ENCODE measurements around the gene REXO5. TPM values are rescaled to one million over a fixed set of nuclear protein-coding genes. Genes with fewer than 3 reads are reported as not detected.

Gene REXO5
- total and polyA plus RNA-seq, 2 of the 13 experiments (the other 11 are each of a cell fraction or from before 2014, with no cell fraction given): 5.9 to 13.1 TPM

- TF ChIP-seq ZBTB10 (CRISPR knock-in tag; IDR thresholded peaks at IDR 0.05; ENCODE audit: borderline replicate concordance): peak; percentile 54; the same call in 1 of the 2 replicates
- TF ChIP-seq NR1H2 (CRISPR knock-in tag; IDR thresholded peaks at IDR 0.05; ENCODE audit: borderline replicate concordance, low read depth): peak; percentile 23; the same call in 1 of the 2 replicates
- TF ChIP-seq ZSCAN5A (CRISPR knock-in tag; IDR thresholded peaks at IDR 0.05; ENCODE audit: borderline replicate concordance): peak; percentile 98
- peak; percentile 98 for TF ChIP-seq ZNF556 (CRISPR knock-in tag; IDR thresholded peaks at IDR 0.05; ENCODE audit: borderline replicate concordance)
- TF ChIP-seq HNF4A (CRISPR knock-in tag; IDR thresholded peaks at IDR 0.05): no peak; the same call in none of the 2 replicates
- no peak for TF ChIP-seq SYNCRIP (IDR thresholded peaks at IDR 0.05; ENCODE audit: insufficient read depth, low read depth, low read length)
- TF ChIP-seq ZBTB1 (CRISPR knock-in tag; IDR thresholded peaks at IDR 0.05; ENCODE audit: borderline replicate concordance): no peak; the same call in 1 of the 2 replicates
- peak; percentile 31; the same call in 1 of the 2 replicates for TF ChIP-seq NFATC3 (CRISPR knock-in tag; IDR thresholded peaks at IDR 0.05)
- TF ChIP-seq PPARG (CRISPR knock-in tag; conservative IDR thresholded peaks at IDR 0.05): peak; percentile 56; the same call in 1 of the 2 replicates
- peak; percentile 99 for TF ChIP-seq ZGPAT (CRISPR knock-in tag; IDR thresholded peaks at IDR 0.05)
- peak; percentile 98 for TF ChIP-seq ZNF44 (CRISPR knock-in tag; IDR thresholded peaks at IDR 0.05)
- TF ChIP-seq RBAK (CRISPR knock-in tag; IDR thresholded peaks at IDR 0.05): peak; percentile 71; the same call in 1 of the 2 replicates
- no peak for TF ChIP-seq ZNF557 (CRISPR knock-in tag; IDR thresholded peaks at IDR 0.05)
- TF ChIP-seq SKIL (CRISPR knock-in tag; IDR thresholded peaks at IDR 0.05; ENCODE audit: borderline replicate concordance): peak; percentile 84; the same call in 1 of the 2 replicates
- no peak for TF ChIP-seq SMARCC2 (IDR thresholded peaks at IDR 0.05)
- peak; percentile 90; the same call in 1 of the 2 replicates for TF ChIP-seq ELK4 (CRISPR knock-in tag; IDR thresholded peaks at IDR 0.05; ENCODE audit: borderline replicate concordance)
- peak; percentile 97 for TF ChIP-seq ZNF782 (CRISPR knock-in tag; IDR thresholded peaks at IDR 0.05; ENCODE audit: borderline replicate concordance)
- no peak for TF ChIP-seq ZKSCAN1 (IDR thresholded peaks at IDR 0.05; ENCODE audit: low read length)
Measured at GRCh38 chr16:20806168-20807050, at the start of gene REXO5, which contains the start of gene ERI2 (continued).

All from HepG2 (cell line).